Peyer's patch (tissue), 4 donors: ENCODE data around the gene LTA4H.

Experiments used
- CTCF ChIP-seq, 6 experiments: fragments of 450-650 bp in 4 of 6; fragments of 200-600 bp in 2 of 6; sonication (generic) in 1 of 6; IDR thresholded peaks; one replicate each; pipeline ENCODE4 v1.5.1; 2017 to 2019; ENCODE audit warnings: antibody characterized with exemption in 6 of 6, mild to moderate bottlenecking in 3 of 6, moderate library complexity in 1 of 6
- POLR2A ChIP-seq, 2 donors: fragments of 450-650 bp; IDR thresholded peaks; one replicate each; pipeline ENCODE4 v1.5.1; 2017; ENCODE audit warnings: antibody characterized with exemption in 2 of 2, mild to moderate bottlenecking in 2 of 2, moderate library complexity in 2 of 2

GRCh38 chr12:96050139-96050538 is 14.8 kb upstream of the LTA4H start:
- no peak for TF ChIP-seq CTCF (IDR thresholded peaks at IDR 0.05)
- TF ChIP-seq POLR2A (IDR thresholded peaks at IDR 0.05), result no peak
